Activated CD4-positive, CD25-positive, alpha-beta regulatory T cell treated with anti-CD3 and anti-CD28 coated beads, Interleukin-2, amount 50 U/mL, for 24 hours (primary cell): Measurements from ENCODE around the gene TPO.

Experiments
- ATAC-seq, 2 donors: fragments of 150-1000 bp; cut with Tn5 transposase; one replicate each; pipeline ENCODE4 v1.10.0; 2021; ENCODE audit warnings: mild to moderate bottlenecking in 1 of 2, moderate library complexity in 1 of 2

Gene TPO

DNA sequence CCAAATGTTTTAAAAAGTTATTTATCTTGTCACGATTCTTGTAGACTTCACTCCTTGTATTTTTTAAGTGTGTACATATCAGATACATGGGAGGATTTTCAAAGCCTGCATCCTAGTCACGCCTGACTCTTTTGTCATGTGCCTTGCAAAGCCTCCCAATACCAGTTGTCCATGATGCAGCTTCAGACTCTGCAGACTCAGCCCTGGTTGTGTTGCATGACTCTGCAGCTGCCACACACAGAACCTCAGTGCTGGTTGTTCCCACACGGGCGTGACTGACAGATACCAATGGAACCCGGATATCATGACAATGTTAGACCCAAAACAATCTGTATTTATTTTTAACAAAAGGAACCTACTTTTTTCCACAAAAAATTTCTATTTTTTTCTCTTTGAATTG, 38.2 kb downstream of the TPO start:
- ATAC-seq: no peak

DNA sequence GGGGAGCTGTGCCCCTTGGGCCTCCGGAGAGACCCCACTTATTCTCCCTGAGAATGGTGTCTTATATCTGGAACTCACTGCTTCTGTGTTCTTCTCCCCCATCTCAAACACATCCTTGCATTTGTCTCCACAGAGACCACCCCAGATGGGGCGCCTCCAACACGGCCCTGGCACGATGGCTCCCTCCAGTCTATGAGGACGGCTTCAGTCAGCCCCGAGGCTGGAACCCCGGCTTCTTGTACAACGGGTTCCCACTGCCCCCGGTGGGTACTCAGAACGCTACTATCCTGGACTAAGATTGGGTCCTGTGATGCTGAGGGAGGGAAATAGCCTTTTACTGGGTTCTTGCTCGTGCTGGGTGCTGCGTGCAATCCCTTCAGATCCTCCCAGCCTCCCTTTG, 40.3 kb downstream of the TPO start:
- no peak for ATAC-seq

DNA sequence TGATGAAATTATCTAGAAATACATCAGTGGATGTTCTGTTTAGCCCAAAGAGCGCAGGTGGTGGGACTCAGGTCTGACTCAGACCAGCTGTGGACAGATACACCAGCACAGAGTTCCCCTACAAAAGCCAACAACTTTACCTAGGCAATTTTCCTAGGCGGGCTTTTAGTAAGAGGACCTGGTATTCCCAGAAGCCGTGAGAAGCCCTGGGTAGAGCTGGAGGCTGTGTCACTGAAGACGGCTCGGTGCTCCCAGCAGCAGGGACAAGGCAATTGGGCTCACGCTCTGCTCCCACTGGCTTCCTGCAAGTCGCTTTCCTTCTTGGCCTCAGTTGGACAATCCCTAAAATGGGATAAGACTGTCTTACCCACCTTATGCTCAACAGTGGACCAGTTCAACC, 41.1 kb downstream of the TPO start:
- no peak for ATAC-seq

DNA sequence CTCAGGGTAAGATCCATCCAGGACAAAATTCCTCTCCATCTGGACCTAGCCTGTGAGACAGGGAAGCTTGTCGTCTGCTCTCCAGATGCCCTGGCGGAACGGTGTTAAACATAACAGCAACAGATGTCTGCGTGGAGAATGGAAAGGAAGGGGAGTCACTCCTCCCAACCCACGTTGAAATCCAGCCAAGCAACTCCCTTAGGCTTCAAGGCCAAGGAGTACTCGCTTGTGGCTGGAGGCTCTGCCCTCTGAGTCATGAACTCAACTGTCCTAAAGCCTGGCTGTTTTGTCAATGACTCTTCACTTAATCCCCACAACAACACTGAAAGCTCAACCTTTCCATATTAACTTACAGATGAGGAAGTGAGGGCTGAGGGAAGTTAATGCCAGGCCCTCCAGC, 42.2 kb downstream of the TPO start:
- no peak for ATAC-seq

DNA sequence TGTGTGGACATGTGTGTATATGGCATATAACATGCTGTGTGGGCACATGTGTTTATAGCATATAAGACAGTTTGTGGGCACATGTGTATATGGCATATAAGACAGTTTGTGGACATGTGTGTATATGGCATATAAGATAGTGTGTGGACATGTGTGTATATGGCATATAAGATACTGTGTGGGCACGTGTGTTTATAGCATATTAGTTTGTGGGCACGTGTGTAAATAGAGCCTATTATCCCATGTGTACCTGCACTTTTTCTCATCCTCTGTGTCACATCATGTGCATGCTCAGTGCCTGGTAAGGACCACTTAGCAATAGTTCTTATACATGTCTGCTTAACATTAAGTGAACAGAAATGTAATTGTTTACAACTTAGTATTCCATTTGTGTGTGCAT, 45.2 kb downstream of the TPO start:
- ATAC-seq: no peak

DNA sequence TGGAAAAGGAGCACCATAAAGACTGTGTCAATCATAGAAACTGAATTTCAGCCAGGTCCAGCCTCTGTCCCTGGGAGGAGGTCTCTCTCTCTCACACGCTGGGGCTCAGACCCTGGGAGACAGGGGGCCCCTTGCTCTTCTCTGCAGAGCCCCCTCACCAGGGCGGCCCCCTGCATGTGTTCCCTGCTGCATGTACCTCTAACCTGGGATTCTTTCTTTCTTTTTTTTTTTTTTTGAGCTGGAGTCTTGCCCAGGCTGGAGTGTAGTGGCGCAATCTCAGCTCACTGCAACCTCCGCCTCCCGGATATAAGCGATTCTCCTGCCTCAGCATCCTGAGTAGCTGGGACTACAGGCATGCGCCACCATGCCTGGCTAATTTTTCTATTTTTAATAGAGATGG, 46.5 kb downstream of the TPO start:
- no peak for ATAC-seq

DNA sequence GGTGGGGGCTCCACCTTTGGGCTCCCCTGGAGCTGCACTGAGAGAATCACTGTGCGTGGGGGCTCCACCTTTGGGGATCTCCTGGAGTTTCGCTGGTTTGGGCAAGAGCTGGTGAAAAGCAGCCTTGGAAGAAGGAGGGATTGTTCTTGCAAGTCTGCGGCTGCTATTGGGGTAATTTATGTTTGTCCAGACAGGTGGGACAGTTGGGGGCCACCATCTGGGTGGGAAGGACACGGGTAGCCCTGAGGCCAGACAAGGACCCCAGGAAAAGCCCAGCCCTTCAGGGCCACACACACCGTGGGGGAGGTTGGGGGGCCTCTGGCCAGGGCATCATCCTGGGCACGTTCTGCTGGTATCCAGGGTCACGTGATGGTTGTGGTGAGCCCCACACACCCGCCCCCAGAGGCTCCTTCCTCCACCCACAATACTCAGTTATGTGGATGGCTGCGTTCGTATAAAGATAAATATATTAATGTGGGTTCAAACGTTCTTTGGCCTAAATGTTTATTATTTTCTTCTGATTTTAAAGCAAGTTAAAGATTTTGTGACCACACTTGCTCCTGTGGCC, 47.7 kb downstream of the TPO start:
- no peak for ATAC-seq

DNA sequence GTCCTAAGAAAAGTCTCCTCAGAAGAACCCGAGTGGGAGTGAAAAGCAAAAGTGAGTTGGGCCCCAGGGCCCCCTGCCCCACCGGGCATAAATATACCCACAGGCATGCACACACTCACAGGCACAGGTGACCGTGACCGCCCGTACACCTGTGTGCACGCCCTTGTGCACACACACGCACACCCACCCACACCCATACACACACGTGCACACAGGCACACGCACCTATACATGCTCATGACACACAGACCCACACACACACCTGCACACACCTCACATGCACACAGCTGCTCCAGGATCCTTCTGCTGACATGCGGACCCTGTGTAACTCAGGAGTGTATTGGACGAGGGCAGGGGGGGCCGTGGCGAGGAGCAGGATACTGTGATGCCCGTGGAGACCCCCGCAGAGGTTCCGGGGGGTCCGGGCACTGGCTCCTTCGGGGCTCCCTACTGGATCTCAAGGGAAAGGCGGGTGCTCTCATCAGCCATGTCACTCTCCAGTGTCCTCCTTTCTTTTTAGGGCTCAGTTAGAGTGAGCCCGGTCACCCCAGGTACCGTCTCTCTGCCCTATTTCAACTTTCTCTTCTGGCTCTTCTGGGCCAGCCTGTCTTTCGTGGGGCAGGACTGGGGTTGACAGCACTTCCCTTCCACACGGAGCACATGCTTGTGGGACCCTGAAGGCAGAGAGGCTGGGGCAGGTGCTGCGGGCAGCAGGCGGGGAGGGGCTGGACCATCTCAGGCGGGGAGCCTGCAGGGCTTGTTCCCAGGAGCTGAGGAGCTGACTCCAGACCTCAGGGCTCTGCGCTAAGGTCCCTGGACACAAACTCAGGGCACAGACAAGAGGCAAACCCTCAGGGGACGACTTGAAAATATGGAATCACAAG, 48.5 kb downstream of the TPO start:
- ATAC-seq: no peak

DNA sequence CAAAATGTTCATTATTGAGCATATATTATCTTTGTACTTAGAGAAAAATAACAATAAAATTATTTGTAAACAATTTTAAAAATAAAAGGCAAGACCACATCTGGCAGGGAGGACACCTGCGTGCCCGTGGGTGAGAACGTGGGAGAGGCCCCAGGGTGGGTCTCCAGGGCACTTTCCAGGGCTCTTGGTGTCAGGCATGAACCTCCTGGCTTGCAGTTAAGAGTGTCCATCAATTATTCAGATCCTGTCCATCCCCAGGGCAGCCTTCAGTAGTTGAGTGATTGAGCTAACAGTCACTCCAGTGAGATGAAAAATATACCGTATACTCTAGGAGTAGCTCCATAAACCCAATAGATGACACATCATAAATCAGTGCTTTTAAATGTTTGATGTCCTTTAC, 49.7 kb downstream of the TPO start:
- no peak for ATAC-seq

DNA sequence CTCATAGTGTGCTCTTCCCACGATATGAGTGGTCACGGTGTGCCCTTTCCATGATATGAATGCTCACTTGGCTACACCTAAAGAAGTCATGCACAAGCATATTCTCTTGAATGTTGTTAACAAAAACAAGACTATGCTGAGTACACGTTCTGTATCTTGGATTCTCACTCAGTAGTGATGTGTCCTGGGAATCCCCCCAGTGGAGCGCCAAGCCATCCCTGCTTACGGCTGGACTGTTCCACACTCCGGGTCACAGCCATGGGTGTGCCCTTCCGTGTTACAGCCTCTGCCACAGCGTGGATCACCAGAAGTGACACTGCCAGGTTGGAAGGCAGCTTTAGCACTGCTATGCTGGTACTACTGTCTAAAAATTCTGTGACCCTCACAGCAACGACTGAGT, 59.1 kb downstream of the TPO start:
- ATAC-seq: no peak

DNA sequence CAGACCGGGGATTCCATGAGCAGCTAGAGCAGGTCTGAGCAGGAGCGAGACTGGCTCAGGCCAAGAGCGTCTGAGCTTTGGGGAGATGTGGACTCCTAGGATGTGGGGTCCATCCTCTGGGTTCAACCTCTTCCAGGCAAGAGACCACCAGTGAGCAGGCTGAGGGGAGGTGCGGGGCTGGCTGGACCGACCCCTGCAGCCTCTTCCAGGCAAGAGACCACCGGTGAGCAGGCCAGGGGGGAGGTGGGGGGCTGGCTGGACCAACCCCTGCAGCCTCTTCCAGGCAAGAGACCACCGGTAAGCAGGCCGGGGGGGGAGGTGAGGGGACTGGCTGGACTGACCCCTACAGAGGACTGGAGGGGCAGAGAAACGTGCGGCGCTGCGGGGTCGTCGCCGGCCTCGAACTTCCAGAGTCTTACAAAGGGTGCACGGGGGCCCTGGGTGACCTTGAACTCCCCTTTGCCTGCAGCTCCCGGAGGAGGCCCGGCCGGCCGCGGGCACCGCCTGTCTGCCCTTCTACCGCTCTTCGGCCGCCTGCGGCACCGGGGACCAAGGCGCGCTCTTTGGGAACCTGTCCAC, 63.4 kb downstream of the TPO start:
- no peak for ATAC-seq

DNA sequence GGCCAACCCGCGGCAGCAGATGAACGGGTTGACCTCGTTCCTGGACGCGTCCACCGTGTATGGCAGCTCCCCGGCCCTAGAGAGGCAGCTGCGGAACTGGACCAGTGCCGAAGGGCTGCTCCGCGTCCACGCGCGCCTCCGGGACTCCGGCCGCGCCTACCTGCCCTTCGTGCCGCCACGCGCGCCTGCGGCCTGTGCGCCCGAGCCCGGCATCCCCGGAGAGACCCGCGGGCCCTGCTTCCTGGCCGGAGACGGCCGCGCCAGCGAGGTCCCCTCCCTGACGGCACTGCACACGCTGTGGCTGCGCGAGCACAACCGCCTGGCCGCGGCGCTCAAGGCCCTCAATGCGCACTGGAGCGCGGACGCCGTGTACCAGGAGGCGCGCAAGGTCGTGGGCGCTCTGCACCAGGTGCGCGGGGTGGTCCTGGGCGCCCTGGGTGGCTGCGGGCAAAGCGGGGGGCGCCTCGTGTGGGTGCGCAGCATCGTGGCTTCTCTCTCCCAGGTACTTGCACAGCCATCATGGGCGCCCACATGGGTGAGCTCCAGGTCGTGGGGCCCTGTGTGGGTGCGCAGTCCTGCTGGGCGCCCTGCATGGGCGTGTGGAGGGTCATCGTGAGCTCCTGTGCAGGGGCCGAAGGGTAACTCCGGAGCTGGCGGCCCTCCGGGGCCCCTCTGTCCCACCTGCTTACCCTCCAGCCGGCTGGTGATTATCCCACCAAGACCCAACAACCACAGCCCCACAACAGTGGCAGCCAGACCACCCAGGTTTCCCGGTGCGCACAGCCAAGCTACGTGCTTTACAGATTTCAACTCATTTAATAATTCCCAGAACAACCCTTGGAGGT, 64.2 kb downstream of the TPO start:
- ATAC-seq: no peak

DNA sequence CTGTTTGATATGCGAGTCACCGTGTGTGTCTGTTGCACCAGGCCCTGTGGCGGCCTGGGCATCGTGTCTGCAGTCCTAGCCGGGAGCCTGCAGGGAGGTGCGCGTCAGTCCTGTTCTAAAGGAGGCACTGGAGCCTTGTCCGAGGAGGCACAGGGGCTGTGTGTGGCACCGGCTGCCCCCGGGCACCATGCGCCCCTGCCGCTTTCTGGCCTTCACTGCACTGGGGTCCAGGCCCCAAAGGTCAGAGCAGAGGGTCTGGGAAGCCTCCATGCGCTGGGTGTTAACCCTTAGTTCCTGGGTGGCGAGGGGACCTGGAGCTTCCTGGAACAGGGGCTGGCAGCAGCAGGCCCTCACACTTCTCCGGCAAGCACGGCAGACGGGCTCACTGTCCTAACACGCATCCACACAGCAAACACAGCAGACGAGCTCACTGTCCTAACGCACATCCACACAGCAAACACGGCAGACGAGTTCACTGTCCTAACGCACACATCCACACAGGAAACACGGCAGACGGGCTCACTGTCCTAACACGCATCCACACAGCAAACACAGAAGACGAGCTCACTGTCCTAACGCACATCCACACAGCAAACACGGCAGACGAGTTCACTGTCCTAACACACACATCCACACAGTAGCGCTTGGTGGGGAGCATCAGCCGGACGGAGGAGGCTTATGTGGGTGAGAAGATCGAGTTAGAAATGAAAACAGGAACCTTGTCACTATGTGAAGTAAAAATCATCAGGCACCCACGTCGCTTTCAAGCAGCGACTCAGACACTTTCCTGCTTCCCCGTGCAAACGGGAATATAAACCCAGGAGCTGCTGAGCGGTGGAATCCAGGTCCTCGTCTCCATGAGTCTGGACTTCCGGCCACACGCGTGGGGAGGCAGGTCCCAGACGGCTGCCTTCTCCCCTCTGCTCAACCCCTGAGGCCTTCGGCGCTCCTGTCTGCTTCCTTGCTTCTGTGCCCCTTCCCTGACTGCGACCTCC, 65.3 kb downstream of the TPO start:
- ATAC-seq: no peak

DNA sequence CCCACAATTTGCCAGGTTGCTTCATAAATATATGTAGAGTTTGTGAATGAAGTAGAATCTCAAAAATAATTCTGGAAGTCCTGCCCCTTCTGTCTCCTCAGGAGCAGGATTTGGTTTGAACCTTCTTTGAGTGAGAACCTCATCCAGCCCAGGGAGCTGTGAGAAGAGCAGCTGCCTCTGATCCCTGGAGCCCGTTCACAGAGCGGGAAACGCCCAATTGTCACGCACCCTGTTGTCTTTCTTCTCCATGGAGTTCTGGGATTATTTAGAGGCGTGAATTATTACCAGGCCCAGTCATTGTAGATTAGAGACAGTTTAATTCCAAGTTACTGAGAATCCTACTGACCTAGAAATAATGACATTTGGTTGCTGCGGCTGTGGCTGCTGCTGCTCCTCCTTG, 66.1 kb downstream of the TPO start:
- ATAC-seq: no peak

DNA sequence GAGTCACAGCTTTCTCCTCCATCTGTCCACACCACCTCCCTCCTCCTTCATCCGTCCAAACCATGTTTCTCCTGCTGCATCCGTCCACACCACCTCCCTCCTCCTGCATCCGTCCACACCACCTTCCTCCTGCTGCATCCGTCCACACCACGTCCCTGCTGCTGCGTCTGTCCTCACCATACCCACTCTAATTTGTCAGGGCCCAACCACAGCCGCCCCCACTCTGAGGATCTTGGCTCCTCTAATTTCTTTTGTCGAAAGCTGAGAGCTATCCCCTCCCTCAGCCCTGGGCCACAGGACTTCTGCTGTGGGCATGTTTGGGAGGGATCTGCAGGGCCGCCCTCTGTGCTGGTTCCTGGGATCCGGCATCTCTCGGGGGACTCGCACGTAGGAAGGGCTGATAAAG, 67.4 kb downstream of the TPO start:
- no peak for ATAC-seq

DNA sequence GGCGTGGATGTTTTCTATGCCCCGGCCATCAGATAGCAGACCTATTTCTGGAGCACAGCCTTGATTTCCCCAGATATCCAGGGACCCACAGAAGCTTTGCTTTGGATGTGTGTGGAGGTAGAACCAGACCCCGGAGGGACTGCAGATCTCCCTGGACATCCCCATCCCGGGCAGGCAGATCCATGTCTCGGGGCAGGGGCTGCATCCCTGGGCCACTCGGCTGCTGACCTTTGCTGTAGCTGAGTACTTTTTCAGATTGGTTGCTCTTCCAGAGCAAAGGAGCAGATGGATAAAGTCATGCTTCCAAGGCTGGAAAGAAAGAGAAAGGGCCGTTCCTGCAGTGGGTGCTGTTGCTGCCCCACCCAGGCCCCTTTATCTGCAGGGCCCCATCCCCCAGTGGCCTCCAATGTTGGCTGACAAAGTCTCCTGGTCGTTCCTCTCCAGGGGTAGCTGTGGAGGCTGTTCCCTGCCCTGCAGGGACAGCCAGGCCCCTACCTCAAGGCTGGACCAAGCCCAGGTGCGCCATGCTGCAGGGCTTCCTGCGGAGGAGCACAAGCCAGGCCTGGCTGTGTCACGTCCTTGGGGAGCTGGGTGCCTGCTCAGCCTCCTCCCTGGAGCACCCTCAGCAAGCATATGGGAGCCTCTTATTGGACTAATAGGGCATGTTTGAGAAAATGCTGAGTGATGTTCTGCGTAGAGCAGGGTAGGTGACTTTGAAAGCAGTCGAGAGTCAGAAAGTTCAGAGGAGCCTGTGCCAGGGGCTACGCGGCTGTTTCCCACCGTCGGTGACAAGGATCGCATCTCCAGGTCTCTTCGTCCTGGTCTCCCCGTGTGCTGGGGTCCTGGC, 68.4 kb downstream of the TPO start:
- ATAC-seq: no peak

DNA sequence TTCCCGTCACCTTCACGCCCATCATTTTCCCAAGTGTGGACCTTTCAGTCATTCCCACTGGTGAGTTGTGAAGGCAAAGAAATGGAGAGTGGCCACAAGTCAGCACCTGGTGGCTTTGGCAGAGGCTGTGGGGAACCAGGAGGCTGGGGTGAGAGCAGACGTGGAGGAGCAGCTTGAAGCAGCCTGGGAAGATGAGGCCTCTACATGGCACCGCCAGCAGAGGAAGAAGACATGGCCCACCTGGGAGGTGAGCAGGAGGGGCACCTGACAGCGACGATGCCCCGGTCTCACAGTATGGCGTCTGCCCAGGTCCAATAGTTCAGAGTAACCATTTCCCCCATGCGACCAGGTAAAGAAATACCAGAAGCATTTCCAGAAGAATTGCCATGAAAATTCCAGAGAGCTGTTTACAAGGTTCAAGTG, 69.0 kb downstream of the TPO start:
- ATAC-seq: no peak

DNA sequence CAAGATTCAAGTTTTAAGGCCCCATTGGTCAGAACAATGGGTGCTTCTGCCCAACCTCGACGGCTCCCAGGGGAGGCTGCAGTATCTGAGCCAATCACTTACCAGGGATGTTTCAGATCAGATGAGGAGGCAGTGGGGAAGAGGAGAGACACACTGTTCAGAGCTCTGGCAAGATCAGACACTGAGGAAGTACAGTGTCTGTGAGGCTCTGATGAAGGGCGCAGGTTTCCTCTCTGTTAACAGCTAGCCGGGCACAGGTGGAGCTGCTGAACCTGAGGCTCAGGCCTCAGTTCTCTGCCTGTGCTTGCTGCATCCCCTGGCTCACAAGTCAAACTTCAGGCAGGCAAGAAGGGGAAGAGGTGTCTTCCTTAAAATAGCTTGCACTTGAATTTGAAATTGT, 69.7 kb downstream of the TPO start:
- ATAC-seq: no peak

DNA sequence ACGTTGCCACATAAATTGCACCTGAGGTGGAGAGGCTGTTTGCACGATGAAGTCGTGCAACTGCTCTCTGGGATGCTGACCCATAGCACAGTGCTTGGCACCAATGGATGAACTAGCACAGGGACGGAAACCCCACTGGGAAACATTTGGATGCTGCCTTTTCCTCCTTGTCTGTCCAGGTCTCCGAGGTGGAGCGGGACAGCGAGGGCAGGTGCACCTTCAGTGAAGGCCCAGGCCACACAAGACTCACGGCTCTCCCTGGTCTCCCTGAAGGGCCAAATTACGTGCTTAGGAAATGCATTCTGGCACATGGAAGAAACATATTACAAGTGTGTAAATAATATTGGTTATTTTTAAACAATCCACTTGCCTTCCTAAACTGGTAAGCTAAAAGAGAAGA, 70.3 kb downstream of the TPO start:
- no peak for ATAC-seq

DNA sequence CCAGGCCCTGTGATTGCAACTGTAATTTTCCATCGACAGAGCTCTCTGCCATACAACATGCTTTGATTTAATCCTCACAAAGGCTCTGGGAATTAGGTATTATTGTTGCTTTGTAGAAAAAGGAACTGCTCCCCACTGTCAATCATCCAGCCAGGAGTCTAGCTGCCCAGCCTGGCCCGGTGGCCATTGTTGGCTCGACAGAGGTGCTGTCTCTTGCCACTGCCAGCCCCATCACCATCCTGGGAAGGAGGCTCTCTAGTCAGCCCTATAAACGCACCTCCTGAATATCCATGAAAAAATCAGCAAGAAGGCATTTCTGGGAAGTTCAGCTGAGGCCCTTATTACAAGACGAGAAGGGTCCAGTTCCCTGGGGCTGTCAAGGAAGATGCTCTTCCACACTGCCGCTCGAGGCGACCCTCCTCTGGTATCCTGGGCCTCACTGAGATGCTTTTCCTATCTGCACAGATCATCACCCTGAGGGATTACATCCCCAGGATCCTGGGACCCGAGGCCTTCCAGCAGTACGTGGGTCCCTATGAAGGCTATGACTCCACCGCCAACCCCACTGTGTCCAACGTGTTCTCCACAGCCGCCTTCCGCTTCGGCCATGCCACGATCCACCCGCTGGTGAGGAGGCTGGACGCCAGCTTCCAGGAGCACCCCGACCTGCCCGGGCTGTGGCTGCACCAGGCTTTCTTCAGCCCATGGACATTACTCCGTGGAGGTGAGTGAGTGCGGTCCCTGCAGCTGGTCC, 71.0 kb downstream of the TPO start:
- no peak for ATAC-seq
